Activated naive CD8-positive, alpha-beta T cell treated with anti-CD3 and anti-CD28 coated beads, Interleukin-2, amount 10 ng/mL, durations not matched to agents 7 days and 5 days (primary cell): ENCODE results near the gene EFCAB14. TPM values are rescaled to one million over a fixed set of nuclear protein-coding genes. Genes with fewer than 3 reads are reported as not detected.

ENCODE experiments used
- ATAC-seq: fragments of 150-1000 bp; cut with Tn5 transposase; one replicate; pipeline ENCODE4 v1.10.0; 2021; ENCODE audit warnings: low read depth, moderate library complexity
- POLR2A ChIA-PET: fragments of 350-600 bp; sonication (Branson Sonifier 250); formaldehyde crosslinking; loops from one replicate; lab custom pipeline; 2021; ENCODE audit warnings: antibody characterized with exemption; lab: Charles Lee
- DNase-seq: peaks from one replicate; pipeline ENCODE4 v3.0.0; 2021
- H3K27ac Mint-ChIP-seq: one replicate; pipeline ENCODE4 v1.8.0; 2022; ENCODE audit warnings: mild to moderate bottlenecking, mixed read lengths
- H3K27me3 Mint-ChIP-seq: one replicate; pipeline ENCODE4 v1.8.0; 2022; ENCODE audit warnings: mild to moderate bottlenecking, moderate library complexity, mixed read lengths
- H3K36me3 Mint-ChIP-seq: one replicate; pipeline ENCODE4 v1.8.0; 2021; ENCODE audit warnings: mild to moderate bottlenecking, mixed read lengths
- H3K4me1 Mint-ChIP-seq: one replicate; pipeline ENCODE4 v1.8.0; 2021; ENCODE audit warnings: mixed read lengths
- H3K4me3 Mint-ChIP-seq: one replicate; pipeline ENCODE4 v1.8.0; 2022; ENCODE audit warnings: mild to moderate bottlenecking, moderate library complexity, mixed read lengths
- H3K9me3 Mint-ChIP-seq: one replicate; pipeline ENCODE4 v1.8.0; 2021; ENCODE audit warnings: mixed read lengths
- total RNA-seq, 2 experiments: library from RNA; stranded (reverse); gene quantifications; one replicate each; pipeline ENCODE4 v1.2.3, GENCODE V29; 2021

Gene EFCAB14
- total RNA-seq, 2 experiments from 2014 or later: 77.4 to 84.2 TPM

DNA sequence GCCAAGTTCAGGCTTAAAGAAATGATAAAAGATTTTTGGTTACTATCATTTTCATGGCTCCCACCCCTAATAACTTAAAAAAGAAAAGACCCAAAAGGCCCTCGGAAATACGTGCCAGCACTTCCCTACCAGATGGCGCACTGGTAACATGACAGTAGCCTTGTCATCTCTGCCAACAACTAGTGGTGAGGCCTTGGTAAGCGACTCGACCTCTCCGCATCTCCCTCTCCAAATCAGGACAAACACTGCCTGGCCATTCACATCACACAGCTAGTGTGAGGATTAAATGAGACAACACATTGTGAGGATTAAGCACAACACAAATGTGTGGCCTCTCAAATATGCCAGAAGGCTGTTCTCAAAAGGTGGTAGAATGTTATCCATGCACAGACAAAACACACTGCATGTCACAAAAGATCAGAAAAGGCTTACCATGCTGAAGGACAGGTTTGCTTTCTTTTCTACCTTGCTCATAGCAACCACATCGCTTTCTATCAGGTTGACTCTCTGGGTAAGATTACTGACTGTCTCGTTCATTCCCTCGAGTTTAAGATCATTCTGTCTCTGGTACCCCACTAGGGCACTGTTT is 30.9 kb downstream of the EFCAB14 start:
- Mint-ChIP-seq H3K36me3 (peaks cover 31% of the 10 kb centered on the region), H3K27ac (peak overlapping the region; percentile 40), H3K4me1 (peaks cover 22% of the 10 kb centered on the region), H3K27me3 (no peaks in the 10 kb centered on the region), H3K9me3 (no peaks in the 10 kb centered on the region), H3K4me3 (no peak overlapping the region)
- DNase-seq (no peak), ATAC-seq (no peak)
- POLR2A ChIA-PET: no interaction called here

- ATAC-seq (no peak), DNase-seq (no peak)
- POLR2A ChIA-PET: no interaction called here
- Mint-ChIP-seq H3K27ac (peak overlapping the region; percentile 46), H3K4me3 (no peak overlapping the region), H3K27me3 (no peaks in the 10 kb centered on the region), H3K9me3 (no peaks in the 10 kb centered on the region), H3K36me3 (peaks cover 34% of the 10 kb centered on the region), H3K4me1 (peaks cover 22% of the 10 kb centered on the region)
These were observed 31.7 kb downstream of the EFCAB14 start for GRCh38 chr1:46687093-46687659.

GRCh38 chr1:46686255-46686654 is 32.7 kb downstream of the EFCAB14 start:
- Mint-ChIP-seq H3K4me3 (no peak overlapping the region), H3K27me3 (no peaks in the 10 kb centered on the region), H3K27ac (no peak overlapping the region), H3K9me3 (no peaks in the 10 kb centered on the region), H3K36me3 (peaks cover 36% of the 10 kb centered on the region), H3K4me1 (peaks cover 20% of the 10 kb centered on the region)
- DNase-seq (no peak), ATAC-seq (no peak)
- POLR2A ChIA-PET: no interaction called here

- Mint-ChIP-seq H3K36me3 (peaks cover 41% of the 10 kb centered on the region), H3K9me3 (no peaks in the 10 kb centered on the region), H3K4me1 (peaks cover 20% of the 10 kb centered on the region), H3K27me3 (no peaks in the 10 kb centered on the region), H3K27ac (no peak overlapping the region), H3K4me3 (no peak overlapping the region)
- no peak for ATAC-seq
- no peak for DNase-seq
- POLR2A ChIA-PET: no interaction called here
These were observed 34.2 kb downstream of the EFCAB14 start for GRCh38 chr1:46684670-46685069.

DNA sequence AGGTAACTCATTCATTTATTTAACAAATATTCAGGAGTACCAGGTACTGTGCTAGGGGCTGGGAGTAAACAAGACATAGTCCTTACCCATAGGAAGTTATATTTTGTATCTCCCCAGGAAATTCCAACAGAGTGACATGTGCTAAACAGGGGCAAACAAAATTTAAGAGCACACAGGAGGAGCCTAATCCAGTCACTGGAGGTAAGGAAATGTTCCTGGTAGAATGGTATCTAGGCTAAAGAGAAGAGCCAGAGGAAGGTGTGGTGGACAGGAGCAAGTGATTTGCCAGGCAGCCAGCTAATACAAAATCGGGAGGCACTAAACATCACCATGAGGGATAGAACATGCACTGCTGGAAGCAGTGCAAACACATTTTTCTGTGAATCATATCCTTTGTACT is 36.9 kb downstream of the EFCAB14 start:
- Mint-ChIP-seq H3K27me3 (no peaks in the 10 kb centered on the region), H3K4me3 (no peak overlapping the region), H3K9me3 (no peaks in the 10 kb centered on the region), H3K27ac (no peak overlapping the region), H3K4me1 (peaks cover 10% of the 10 kb centered on the region), H3K36me3 (peaks cover 37% of the 10 kb centered on the region)
- ATAC-seq: no peak
- POLR2A ChIA-PET: no interaction called here
- DNase-seq: no peak

DNA sequence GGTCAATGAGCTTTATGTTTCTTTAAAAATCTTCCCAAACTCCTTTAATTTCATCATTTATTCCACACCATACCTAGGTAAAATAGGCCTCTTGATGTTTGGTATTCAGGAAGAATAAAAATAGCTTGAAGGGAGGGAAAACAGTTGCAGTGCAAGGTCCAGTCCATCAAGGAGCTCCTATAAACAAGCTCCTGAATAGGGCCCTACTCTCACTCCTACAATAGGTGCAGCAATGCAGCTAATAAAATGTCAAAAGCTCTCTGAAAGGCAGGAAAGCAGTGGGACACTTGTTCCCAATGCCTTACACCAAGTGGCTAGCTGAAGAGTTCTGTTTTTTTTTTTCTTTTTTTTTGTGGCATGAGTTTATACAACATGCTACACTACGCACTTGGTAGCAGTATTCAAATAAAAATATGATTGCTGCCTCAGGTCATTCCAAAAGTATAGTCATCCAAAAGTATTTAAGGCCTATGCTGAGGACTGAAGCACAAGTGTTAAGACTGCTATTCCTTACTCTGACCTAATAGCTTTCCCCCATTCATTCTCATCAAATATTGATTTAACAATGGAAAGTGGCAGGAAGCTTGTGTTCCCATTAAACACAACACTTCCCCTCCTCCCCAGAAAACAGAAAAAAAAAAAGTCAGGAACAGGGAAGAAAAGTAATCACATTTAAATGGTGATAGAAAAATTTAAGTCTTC is 37.4 kb downstream of the EFCAB14 start:
- H3K27me3 Mint-ChIP-seq: no peaks in the 10 kb centered on the region
- DNase-seq: no peak
- no peak overlapping the region for H3K4me3 Mint-ChIP-seq
- no peak overlapping the region for H3K27ac Mint-ChIP-seq
- H3K36me3 Mint-ChIP-seq: peaks cover 39% of the 10 kb centered on the region
- no peak for ATAC-seq
- H3K9me3 Mint-ChIP-seq: no peaks in the 10 kb centered on the region
- peaks cover 16% of the 10 kb centered on the region for H3K4me1 Mint-ChIP-seq
- POLR2A ChIA-PET: no interaction called here

GRCh38 chr1:46679789-46680573 is 38.9 kb downstream of the EFCAB14 start:
- H3K4me1 Mint-ChIP-seq: peaks cover 23% of the 10 kb centered on the region
- ATAC-seq (no peak), DNase-seq (no peak)
- H3K9me3 Mint-ChIP-seq: no peaks in the 10 kb centered on the region
- POLR2A ChIA-PET: no interaction called here
- H3K36me3 Mint-ChIP-seq: peaks cover 38% of the 10 kb centered on the region
- no peak overlapping the region for H3K27ac Mint-ChIP-seq
- H3K27me3 Mint-ChIP-seq: no peaks in the 10 kb centered on the region
- H3K4me3 Mint-ChIP-seq: no peak overlapping the region

- DNase-seq (no peak), ATAC-seq (no peak)
- H3K27ac Mint-ChIP-seq: peak overlapping the region; percentile 97
- H3K27me3 Mint-ChIP-seq: no peaks in the 10 kb centered on the region
- H3K36me3 Mint-ChIP-seq: peaks cover 31% of the 10 kb centered on the region
- H3K4me1 Mint-ChIP-seq: peaks cover 31% of the 10 kb centered on the region
- no peaks in the 10 kb centered on the region for H3K9me3 Mint-ChIP-seq
- no peak overlapping the region for H3K4me3 Mint-ChIP-seq
- POLR2A ChIA-PET: interaction anchor here (0.8 to 3.2 kb wide), 2 partner anchors 73 to 96 kb away, joined by 3 to 15 read pairs; partner anchors contain the start of gene MKNK1
These were observed 41.6 kb downstream of the EFCAB14 start for GRCh38 chr1:46677339-46677738.

GRCh38 chr1:46676531-46676930 is 42.4 kb downstream of the EFCAB14 start:
- Mint-ChIP-seq H3K27ac (peak overlapping the region; percentile 97), H3K4me3 (peak overlapping the region; percentile 66), H3K27me3 (no peaks in the 10 kb centered on the region), H3K36me3 (peaks cover 25% of the 10 kb centered on the region), H3K9me3 (no peaks in the 10 kb centered on the region), H3K4me1 (peaks cover 31% of the 10 kb centered on the region)
- POLR2A ChIA-PET: interaction anchor here (1.6 to 3.2 kb wide), 2 partner anchors 9 to 72 kb away, joined by 8 to 15 read pairs; partner anchors contain the start of gene MKNK1
- DNase-seq (no peak), ATAC-seq (no peak)

DNA sequence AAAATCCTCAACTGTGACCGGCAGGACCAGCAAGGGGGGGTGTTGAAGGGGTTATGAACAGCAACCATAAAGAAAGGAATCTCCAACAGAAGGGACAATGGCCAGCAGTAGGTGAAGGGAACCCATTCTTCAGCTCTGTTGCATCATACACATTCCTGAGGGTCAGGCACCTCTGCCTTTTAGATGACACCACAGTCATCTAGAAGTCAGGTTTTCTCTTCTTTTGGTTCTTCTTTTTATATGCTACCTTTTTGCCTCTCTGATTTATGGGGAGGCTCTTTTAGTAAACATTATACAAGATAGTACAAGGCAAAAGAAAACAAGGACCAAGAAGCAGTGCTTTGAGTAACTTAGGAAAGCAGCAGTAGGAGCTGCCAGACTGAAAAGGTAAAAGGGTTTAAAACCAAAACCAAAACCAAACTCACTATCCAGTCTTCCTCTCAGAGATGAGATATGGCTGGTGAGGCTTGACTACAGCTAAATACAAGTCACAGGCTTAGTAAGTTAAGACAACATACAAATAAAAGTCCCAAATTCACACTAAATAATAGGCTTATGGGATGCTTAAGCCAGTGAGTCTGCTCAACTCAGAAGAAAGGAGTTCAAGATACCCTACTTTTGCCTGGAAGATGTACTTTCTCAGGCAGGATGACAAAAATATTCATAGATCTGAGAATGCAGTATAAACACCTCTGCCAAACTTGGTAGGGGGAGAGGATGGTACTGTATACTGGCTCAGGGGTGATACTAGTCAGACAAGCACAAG is 43.2 kb downstream of the EFCAB14 start:
- Mint-ChIP-seq H3K4me1 (peaks cover 31% of the 10 kb centered on the region), H3K27ac (peak overlapping the region; percentile 97), H3K4me3 (peak overlapping the region; percentile 66), H3K36me3 (peaks cover 24% of the 10 kb centered on the region), H3K27me3 (no peaks in the 10 kb centered on the region), H3K9me3 (no peaks in the 10 kb centered on the region)
- no peak for DNase-seq
- ATAC-seq: peak; percentile 80
- POLR2A ChIA-PET: interaction anchor here (0.7 to 3.2 kb wide), 5 partner anchors 8 to 94 kb away, joined by 3 to 15 read pairs (median 6); partner anchors contain the start of genes EFCAB14 and MKNK1

- Mint-ChIP-seq H3K4me3 (no peak overlapping the region), H3K27me3 (no peaks in the 10 kb centered on the region), H3K36me3 (peaks cover 12% of the 10 kb centered on the region), H3K4me1 (peaks cover 31% of the 10 kb centered on the region), H3K27ac (peak overlapping the region; percentile 37), H3K9me3 (no peaks in the 10 kb centered on the region)
- ATAC-seq (peak; percentile 46), DNase-seq (no peak)
- POLR2A ChIA-PET: no interaction called here
These were observed 45.1 kb downstream of the EFCAB14 start for GRCh38 chr1:46673749-46674182.

- ATAC-seq: no peak
- Mint-ChIP-seq H3K36me3 (peaks cover 12% of the 10 kb centered on the region), H3K4me1 (peaks cover 31% of the 10 kb centered on the region), H3K4me3 (no peak overlapping the region), H3K27ac (peak overlapping the region; percentile 57), H3K27me3 (no peaks in the 10 kb centered on the region), H3K9me3 (no peaks in the 10 kb centered on the region)
- POLR2A ChIA-PET: no interaction called here
- no peak for DNase-seq
These were observed 46.2 kb downstream of the EFCAB14 start for GRCh38 chr1:46672696-46673095.
